HepG2 (cell line): ENCODE measurements around the gene ANKRD11. TPM values are rescaled to one million over a fixed set of nuclear protein-coding genes. Genes with fewer than 3 reads are reported as not detected.
A peak's percentile ranks its signal among the peaks of the same experiment; 100 is the strongest.

ENCODE experiments used
- CREB1 ChIP-seq, 2 experiments: fragments of 450-650 bp in 1 of 2; IDR thresholded peaks; 2 replicates each; pipeline ENCODE4 v1.6.1; 2016 to 2017; ENCODE audit warnings: control low read depth in 1 of 2, mild to moderate bottlenecking in 1 of 2, missing compliant biosample characterization in 1 of 2, missing genetic modification characterization in 1 of 2
- GPBP1L1 ChIP-seq: sonication (generic); formaldehyde crosslinking; IDR thresholded peaks from 2 replicates; pipeline ENCODE4 v1.5.0; 2020; ENCODE audit warnings: mild to moderate bottlenecking, missing genetic modification reagents
- HCFC1 ChIP-seq: fragments of 150-350 bp; IDR thresholded peaks from 2 replicates; pipeline ENCODE4 v1.6.1; 2014; ENCODE audit warnings: low read depth, low read length
- KAT7 ChIP-seq: IDR thresholded peaks from 2 replicates; pipeline ENCODE4 v1.6.1; 2018; ENCODE audit warnings: borderline replicate concordance, missing compliant biosample characterization
- KDM3A ChIP-seq: IDR thresholded peaks from 2 replicates; pipeline ENCODE4 v1.6.1; 2018; ENCODE audit warnings: low read depth, missing compliant biosample characterization
- NFKB2 ChIP-seq: sonication (generic); formaldehyde crosslinking; IDR thresholded peaks from 2 replicates; pipeline ENCODE4 v1.4.0; 2020; ENCODE audit warnings: missing genetic modification reagents, borderline replicate concordance
- PITX1 ChIP-seq: sonication (generic); formaldehyde crosslinking; IDR thresholded peaks from 2 replicates; pipeline ENCODE4 v1.5.1; 2020; ENCODE audit warnings: mild to moderate bottlenecking, missing genetic modification reagents
- RBM22 ChIP-seq: fragments of 200-400 bp; formaldehyde crosslinking; optimal IDR thresholded peaks from 2 replicates; pipeline ENCODE3; 2017; ENCODE audit warnings: mild to moderate bottlenecking, low read length, moderate library complexity
- STAT6 ChIP-seq: sonication (generic); formaldehyde crosslinking; IDR thresholded peaks from 2 replicates; pipeline ENCODE4 v1.4.0; 2020; ENCODE audit warnings: missing genetic modification reagents, mild to moderate bottlenecking, borderline replicate concordance
- TBX2 ChIP-seq: sonication (generic); formaldehyde crosslinking; IDR thresholded peaks from 2 replicates; pipeline ENCODE4 v1.5.0; 2020; ENCODE audit warnings: missing genetic modification reagents, mild to moderate bottlenecking, borderline replicate concordance
- TCF7L2 ChIP-seq: IDR thresholded peaks from 2 replicates; pipeline ENCODE4 v1.6.1; 2011; ENCODE audit warnings: mild to moderate bottlenecking, low read depth, low read length, moderate library complexity
- TFE3 ChIP-seq: IDR thresholded peaks from 2 replicates; pipeline ENCODE4 v1.6.1; 2016
- TRIM22 ChIP-seq: fragments of 450-650 bp; IDR thresholded peaks from 2 replicates; pipeline ENCODE4 v1.6.1; 2017
- XBP1 ChIP-seq: sonication (generic); formaldehyde crosslinking; IDR thresholded peaks from 2 replicates; pipeline ENCODE4 v1.5.0; 2020; ENCODE audit warnings: missing genetic modification reagents
- ZBTB44 ChIP-seq: sonication (generic); formaldehyde crosslinking; IDR thresholded peaks from 2 replicates; pipeline ENCODE4 v1.4.0; 2020; ENCODE audit warnings: missing genetic modification reagents
- ZNF343 ChIP-seq: sonication (generic); formaldehyde crosslinking; IDR thresholded peaks from 2 replicates; pipeline ENCODE4 v1.4.0; 2020; ENCODE audit warnings: mild to moderate bottlenecking, missing genetic modification reagents
- ZNF546 ChIP-seq: sonication (generic); formaldehyde crosslinking; conservative IDR thresholded peaks from 2 replicates; pipeline ENCODE4 v1.8.1; 2023; ENCODE audit warnings: mild to moderate bottlenecking, missing genetic modification reagents
- ZNF674 ChIP-seq: sonication (generic); formaldehyde crosslinking; IDR thresholded peaks from 2 replicates; pipeline ENCODE4 v1.5.0; 2020; ENCODE audit warnings: low read depth, mild to moderate bottlenecking, missing genetic modification reagents
- ZNF720 ChIP-seq: sonication (generic); formaldehyde crosslinking; IDR thresholded peaks from 2 replicates; pipeline ENCODE4 v1.4.0; 2020; ENCODE audit warnings: missing genetic modification reagents
- polyA plus RNA-seq, 8 experiments: library from polyadenylated mRNA; depleted of rRNA in 3 of 8; stranded (reverse) in 7 of 8; unstranded in 1 of 8; fragments of >200 nt; fragmentation: Illumina TruSeq in 4 of 8; extraction: Trizol in 4 of 8; gene quantifications; 2 replicates each; pipeline versions ENCODE4 v1.2.1 to v1.2.3, GENCODE V29; 2011 to 2016; ENCODE audit warnings: low read depth in 4 of 8, missing spikeins in 1 of 8, mixed read lengths in 1 of 8; ENCODE audit not compliant: insufficient read depth in 1 of 8
- total RNA-seq, 5 experiments: library from RNA; depleted of rRNA; stranded (reverse); fragments of >200 nt; fragmentation: Illumina TruSeq; extraction: Trizol; gene quantifications; 2 replicates each; pipeline ENCODE4 v1.2.3, GENCODE V29; 2016; ENCODE audit warnings: low read depth in 1 of 5

ANKRD11 gene
- total and polyA plus RNA-seq, 2 of the 13 experiments (the other 11 are each of a cell fraction or from before 2014, with no cell fraction given), result 21.4 to 38.4 TPM

- TF ChIP-seq XBP1 (no peak), TBX2 (peak; percentile 24; the same call in 1 of the 2 replicates), TCF7L2 (no peak), KDM3A (CRISPR knock-in tag) (peak; percentile 77; the same call in 1 of the 2 replicates), ZNF674 (CRISPR knock-in tag) (peak; percentile 74; the same call in 1 of the 2 replicates), TRIM22 (no peak), GPBP1L1 (CRISPR knock-in tag) (no peak), TFE3 (peak; percentile 3; the same call in 1 of the 2 replicates), RBM22 (no peak), HCFC1 (peak; percentile 43), ZNF720 (CRISPR knock-in tag) (no peak), ZNF546 (CRISPR knock-in tag) (no peak), NFKB2 (CRISPR knock-in tag) (peak; percentile 75; the same call in 1 of the 2 replicates), KAT7 (CRISPR knock-in tag) (peak; percentile 72), STAT6 (CRISPR knock-in tag) (no peak), ZBTB44 (CRISPR knock-in tag) (peak; percentile 67; the same call in 1 of the 2 replicates), ZNF343 (no peak), CREB1 (IDR thresholded peaks at IDR 0.05) (peak; percentile 97), CREB1 (CRISPR knock-in tag; IDR thresholded peaks at IDR 0.05) (peak; percentile 96), PITX1 (CRISPR knock-in tag) (no peak; the same call in 1 of the 2 replicates)
Measured at GRCh38 chr16:89490439-89491237, at the start of gene ANKRD11 (continued).
